Stimulated activated CD4-positive, alpha-beta T cell treated with anti-CD3 and anti-CD28 coated beads, TNF-alpha, amount 100 ng/mL, for 4 hours (primary cell): ENCODE data around the gene RBMS1.
"Not testable (repeated sequence)": the region's sequence is repeated elsewhere in the genome, so short reads cannot be mapped to it uniquely, and the experiment has no call there.

Experiments used
- DNase-seq, 3 experiments: peaks; one replicate each; pipeline ENCODE4 v3.0.0-alpha.2; 2020; ENCODE audit warnings: low read depth in 3 of 3

Gene RBMS1

GRCh38 chr2:160471950-160472349 is 21.7 kb downstream of the RBMS1 start:
- no peak for DNase-seq

- no peak for DNase-seq
Measured at GRCh38 chr2:160469621-160470204, 23.9 kb downstream of the RBMS1 start.

GRCh38 chr2:160469164-160469563 is 24.4 kb downstream of the RBMS1 start:
- DNase-seq = no peak

- no peak for DNase-seq
Measured at GRCh38 chr2:160467086-160467485, 26.5 kb downstream of the RBMS1 start.

GRCh38 chr2:160465406-160465805 is 28.2 kb downstream of the RBMS1 start:
- DNase-seq = no peak

GRCh38 chr2:160465002-160465401 is 28.6 kb downstream of the RBMS1 start:
- DNase-seq = no peak

GRCh38 chr2:160464017-160464416 is 29.6 kb downstream of the RBMS1 start:
- DNase-seq = no peak

- no peak for DNase-seq
Measured at GRCh38 chr2:160463245-160463644, 30.4 kb downstream of the RBMS1 start.

GRCh38 chr2:160460333-160460731 is 33.3 kb downstream of the RBMS1 start:
- DNase-seq = no peak

- DNase-seq = no peak
Measured at GRCh38 chr2:160459538-160460332, 33.9 kb downstream of the RBMS1 start.

GRCh38 chr2:160458718-160459453 is 34.7 kb downstream of the RBMS1 start:
- DNase-seq = no peak

GRCh38 chr2:160457588-160457987 is 36.0 kb downstream of the RBMS1 start:
- DNase-seq = no peak

GRCh38 chr2:160454070-160454797 is 39.4 kb downstream of the RBMS1 start:
- no peak for DNase-seq

GRCh38 chr2:160453111-160453820 is 40.3 kb downstream of the RBMS1 start:
- no peak for DNase-seq

GRCh38 chr2:160450486-160450885 is 43.1 kb downstream of the RBMS1 start:
- DNase-seq = no peak

- not testable (repeated sequence) for DNase-seq
Measured at GRCh38 chr2:160448821-160449220, 44.8 kb downstream of the RBMS1 start.

- no peak for DNase-seq
Measured at GRCh38 chr2:160445673-160446072, 47.9 kb downstream of the RBMS1 start.

- no peak for DNase-seq
Measured at GRCh38 chr2:160442603-160443002, 51.0 kb downstream of the RBMS1 start.

GRCh38 chr2:160440888-160441287 is 52.7 kb downstream of the RBMS1 start:
- DNase-seq = no peak

- DNase-seq = not testable (repeated sequence)
Measured at GRCh38 chr2:160439038-160439437, 54.6 kb downstream of the RBMS1 start.

- no peak for DNase-seq
Measured at GRCh38 chr2:160437273-160437672, 56.3 kb downstream of the RBMS1 start.
